Measurements from ENCODE around the gene CCNI.
"Not testable (repeated sequence)": the region's sequence is repeated elsewhere in the genome, so short reads cannot be mapped to it uniquely, and the experiment has no call there.

The CCNI gene

DNA sequence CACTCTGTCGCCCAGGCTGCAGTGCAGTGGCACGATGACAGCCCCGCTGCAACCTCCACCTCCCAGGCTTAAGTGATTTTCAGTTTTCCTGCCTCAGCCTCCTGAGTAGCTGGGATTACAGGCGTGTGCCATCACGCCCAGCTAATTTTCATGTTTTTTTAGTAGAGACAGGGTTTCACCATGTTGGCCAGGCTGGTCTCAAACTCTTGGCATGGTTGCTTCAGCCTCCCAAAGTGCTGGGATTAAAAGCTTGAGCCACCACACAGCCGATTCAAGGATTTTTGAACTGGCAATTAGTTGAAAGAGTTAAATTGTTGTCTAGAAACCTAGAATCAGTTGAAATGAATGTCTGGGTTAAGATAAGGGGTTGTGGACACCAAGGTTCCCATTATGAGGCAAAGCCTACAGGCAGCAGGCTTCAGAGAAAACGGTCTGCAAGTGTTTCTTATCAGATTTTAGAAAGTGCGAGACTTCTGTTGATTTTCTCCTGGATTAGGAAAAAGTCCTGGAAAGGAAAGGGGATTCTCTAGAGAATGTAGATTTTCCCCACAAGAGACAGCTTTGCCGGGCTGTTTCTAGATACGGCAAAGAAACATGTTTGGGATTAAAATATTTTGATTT, 8.3 kb upstream of the CCNI start:
- H3K4me1 ChIP-seq (ENCODE audit: insufficient read depth, low read length, severe bottlenecking): peaks cover 7% of the 10 kb centered on the region
- H4K20me1 ChIP-seq (ENCODE audit: insufficient read depth, low read length): no peaks in the 10 kb centered on the region
- no peaks in the 10 kb centered on the region; the same call in 1 of the 2 replicates for H3K36me3 ChIP-seq (ENCODE audit: insufficient read depth, low read length)
- H3K9me3 ChIP-seq (ENCODE audit: low read length): no peaks in the 10 kb centered on the region
- H3K79me2 ChIP-seq (ENCODE audit: insufficient read depth, low read length): no peaks in the 10 kb centered on the region
- H3K27ac ChIP-seq (ENCODE audit: low read depth, low read length, poor library complexity, severe bottlenecking): no peak overlapping the region
- H2AFZ ChIP-seq (ENCODE audit: low read length): no peak overlapping the region
- no peak overlapping the region for H3K4me2 ChIP-seq (ENCODE audit: low read length)
- no peak for TF ChIP-seq EZH2 (IDR thresholded peaks at IDR 0.05; ENCODE audit: borderline replicate concordance, low read length)
- TF ChIP-seq, protein P1, sequence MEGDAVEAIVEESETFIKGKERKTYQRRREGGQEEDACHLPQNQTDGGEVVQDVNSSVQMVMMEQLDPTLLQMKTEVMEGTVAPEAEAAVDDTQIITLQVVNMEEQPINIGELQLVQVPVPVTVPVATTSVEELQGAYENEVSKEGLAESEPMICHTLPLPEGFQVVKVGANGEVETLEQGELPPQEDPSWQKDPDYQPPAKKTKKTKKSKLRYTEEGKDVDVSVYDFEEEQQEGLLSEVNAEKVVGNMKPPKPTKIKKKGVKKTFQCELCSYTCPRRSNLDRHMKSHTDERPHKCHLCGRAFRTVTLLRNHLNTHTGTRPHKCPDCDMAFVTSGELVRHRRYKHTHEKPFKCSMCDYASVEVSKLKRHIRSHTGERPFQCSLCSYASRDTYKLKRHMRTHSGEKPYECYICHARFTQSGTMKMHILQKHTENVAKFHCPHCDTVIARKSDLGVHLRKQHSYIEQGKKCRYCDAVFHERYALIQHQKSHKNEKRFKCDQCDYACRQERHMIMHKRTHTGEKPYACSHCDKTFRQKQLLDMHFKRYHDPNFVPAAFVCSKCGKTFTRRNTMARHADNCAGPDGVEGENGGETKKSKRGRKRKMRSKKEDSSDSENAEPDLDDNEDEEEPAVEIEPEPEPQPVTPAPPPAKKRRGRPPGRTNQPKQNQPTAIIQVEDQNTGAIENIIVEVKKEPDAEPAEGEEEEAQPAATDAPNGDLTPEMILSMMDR (IDR thresholded peaks at IDR 0.05; ENCODE audit: low read length): no peak
- H3F3A ChIP-seq (ENCODE audit: insufficient read depth, low read length): no peaks in the 10 kb centered on the region
- H3K27me3 ChIP-seq (ENCODE audit: insufficient read depth, low read length): no peaks in the 10 kb centered on the region
- H3K9me2 ChIP-seq (ENCODE audit: low read depth, low read length): no peaks in the 10 kb centered on the region
- H3K4me3 ChIP-seq (ENCODE audit: low read depth, low read length, poor library complexity, severe bottlenecking): no peak overlapping the region
- no peak overlapping the region for H3K9ac ChIP-seq (ENCODE audit: low read length)

DNA sequence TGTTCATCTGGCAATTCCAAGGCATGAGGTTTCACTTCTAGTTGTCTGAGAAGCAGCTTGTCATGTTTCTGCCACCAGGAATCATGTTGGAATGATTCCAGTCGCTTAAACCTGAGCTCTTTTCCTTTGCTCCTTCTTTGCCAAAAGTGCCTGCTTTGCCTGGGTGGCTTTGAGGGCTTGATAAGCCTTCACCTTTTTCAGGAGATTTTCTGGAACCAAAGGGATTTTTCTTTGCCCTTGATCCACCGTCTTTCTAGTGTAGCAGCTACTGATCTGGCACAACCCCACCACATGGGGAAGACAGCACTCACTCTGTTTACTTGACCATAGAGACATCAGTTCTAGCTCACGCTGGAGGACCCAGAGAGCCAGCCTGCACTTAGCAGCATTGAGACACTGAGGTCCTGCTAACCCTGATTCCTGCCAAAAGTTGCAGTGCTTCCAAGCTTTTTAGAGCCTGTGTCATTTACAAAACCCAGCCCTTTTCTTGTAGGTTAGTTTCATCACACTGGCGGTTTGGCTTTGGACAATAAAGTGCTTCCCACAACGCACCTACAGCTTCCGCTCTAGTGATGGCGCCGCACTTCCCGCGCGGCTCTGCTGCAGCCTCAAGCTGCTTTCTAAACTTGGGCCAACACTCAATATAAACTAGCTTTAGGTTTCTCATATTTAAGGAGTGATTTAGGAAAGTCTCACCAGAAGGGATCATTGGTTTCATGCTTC, 7.3 kb upstream of the CCNI start:
- H3K79me2 ChIP-seq (ENCODE audit: insufficient read depth, low read length): no peaks in the 10 kb centered on the region
- no peak overlapping the region for H2AFZ ChIP-seq (ENCODE audit: low read length)
- no peak overlapping the region for H3K9ac ChIP-seq (ENCODE audit: low read length)
- no peaks in the 10 kb centered on the region for H3K9me2 ChIP-seq (ENCODE audit: low read depth, low read length)
- no peaks in the 10 kb centered on the region for H3F3A ChIP-seq (ENCODE audit: insufficient read depth, low read length)
- no peak overlapping the region for H3K27ac ChIP-seq (ENCODE audit: low read depth, low read length, poor library complexity, severe bottlenecking)
- peaks cover 8% of the 10 kb centered on the region for H3K4me1 ChIP-seq (ENCODE audit: insufficient read depth, low read length, severe bottlenecking)
- no peak overlapping the region for H3K4me2 ChIP-seq (ENCODE audit: low read length)
- H3K9me3 ChIP-seq (ENCODE audit: low read length): no peaks in the 10 kb centered on the region
- H3K27me3 ChIP-seq (ENCODE audit: insufficient read depth, low read length): no peaks in the 10 kb centered on the region
- TF ChIP-seq EZH2 (IDR thresholded peaks at IDR 0.05; ENCODE audit: borderline replicate concordance, low read length): no peak
- TF ChIP-seq, protein P1 (IDR thresholded peaks at IDR 0.05; ENCODE audit: low read length): no peak
- H4K20me1 ChIP-seq (ENCODE audit: insufficient read depth, low read length): no peaks in the 10 kb centered on the region
- H3K36me3 ChIP-seq (ENCODE audit: insufficient read depth, low read length): no peaks in the 10 kb centered on the region; the same call in 1 of the 2 replicates
- H3K4me3 ChIP-seq (ENCODE audit: low read depth, low read length, poor library complexity, severe bottlenecking): no peak overlapping the region

DNA sequence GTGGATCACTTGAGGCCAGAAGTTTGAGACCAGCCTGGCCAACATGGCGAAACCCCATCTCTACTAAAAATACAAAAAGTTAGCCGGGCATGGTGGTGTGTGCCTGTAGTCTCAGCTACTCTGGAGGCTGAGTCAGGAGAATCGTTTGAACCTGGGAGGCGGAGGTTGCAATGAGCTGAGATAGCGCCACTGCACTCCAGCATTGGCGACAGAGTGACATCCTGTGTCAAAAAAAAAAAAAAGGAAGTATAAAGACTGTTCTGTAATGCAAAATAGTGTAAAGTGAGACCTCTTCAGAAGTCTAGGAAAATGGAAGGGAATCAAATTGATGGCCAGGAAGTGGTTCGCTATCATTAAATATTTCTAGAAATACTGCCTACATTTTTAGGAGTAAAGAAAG, 5.0 kb upstream of the CCNI start:
- not testable (repeated sequence) for H3K27ac ChIP-seq (ENCODE audit: low read depth, low read length, poor library complexity, severe bottlenecking); H3K9me2 ChIP-seq (ENCODE audit: low read depth, low read length); H3F3A ChIP-seq (ENCODE audit: insufficient read depth, low read length); H3K27me3 ChIP-seq (ENCODE audit: insufficient read depth, low read length); H2AFZ ChIP-seq (ENCODE audit: low read length); H3K9me3 ChIP-seq (ENCODE audit: low read length); H3K79me2 ChIP-seq (ENCODE audit: insufficient read depth, low read length); H3K4me2 ChIP-seq (ENCODE audit: low read length); H3K9ac ChIP-seq (ENCODE audit: low read length); H3K4me3 ChIP-seq (ENCODE audit: low read depth, low read length, poor library complexity, severe bottlenecking); H3K36me3 ChIP-seq (ENCODE audit: insufficient read depth, low read length); H4K20me1 ChIP-seq (ENCODE audit: insufficient read depth, low read length)
- H3K4me1 ChIP-seq (ENCODE audit: insufficient read depth, low read length, severe bottlenecking): peaks cover 24% of the 10 kb centered on the region
